Subcutaneous adipose tissue (tissue), 4 donors: Measurements from ENCODE around the gene CTSK. TPM values are rescaled to one million over a fixed set of nuclear protein-coding genes. Genes with fewer than 3 reads are reported as not detected.

ENCODE experiments used
- total RNA-seq, 4 donors: library from RNA; depleted of rRNA; stranded (reverse); fragments of >200 nt; gene quantifications; one replicate each; pipeline ENCODE4 v1.1.0, GENCODE V29; 2016
- TF ChIP-seq, protein P1 (sequence below): fragments of 450-650 bp; IDR thresholded peaks from one replicate; pipeline ENCODE4 v1.5.1; 2016; ENCODE audit warnings: low read depth, mild to moderate bottlenecking, control low read depth, antibody characterized with exemption, moderate library complexity

Gene CTSK
- total RNA-seq, 4 donors from 2014 or later = 77.2 to 290 (median 235) TPM

GRCh38 chr1:150777544-150777943 is 30.5 kb downstream of the CTSK start:
- TF ChIP-seq, protein P1, sequence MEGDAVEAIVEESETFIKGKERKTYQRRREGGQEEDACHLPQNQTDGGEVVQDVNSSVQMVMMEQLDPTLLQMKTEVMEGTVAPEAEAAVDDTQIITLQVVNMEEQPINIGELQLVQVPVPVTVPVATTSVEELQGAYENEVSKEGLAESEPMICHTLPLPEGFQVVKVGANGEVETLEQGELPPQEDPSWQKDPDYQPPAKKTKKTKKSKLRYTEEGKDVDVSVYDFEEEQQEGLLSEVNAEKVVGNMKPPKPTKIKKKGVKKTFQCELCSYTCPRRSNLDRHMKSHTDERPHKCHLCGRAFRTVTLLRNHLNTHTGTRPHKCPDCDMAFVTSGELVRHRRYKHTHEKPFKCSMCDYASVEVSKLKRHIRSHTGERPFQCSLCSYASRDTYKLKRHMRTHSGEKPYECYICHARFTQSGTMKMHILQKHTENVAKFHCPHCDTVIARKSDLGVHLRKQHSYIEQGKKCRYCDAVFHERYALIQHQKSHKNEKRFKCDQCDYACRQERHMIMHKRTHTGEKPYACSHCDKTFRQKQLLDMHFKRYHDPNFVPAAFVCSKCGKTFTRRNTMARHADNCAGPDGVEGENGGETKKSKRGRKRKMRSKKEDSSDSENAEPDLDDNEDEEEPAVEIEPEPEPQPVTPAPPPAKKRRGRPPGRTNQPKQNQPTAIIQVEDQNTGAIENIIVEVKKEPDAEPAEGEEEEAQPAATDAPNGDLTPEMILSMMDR = no peak

- TF ChIP-seq, protein P1 = no peak
Measured at GRCh38 chr1:150775276-150775675, 32.8 kb downstream of the CTSK start.

DNA sequence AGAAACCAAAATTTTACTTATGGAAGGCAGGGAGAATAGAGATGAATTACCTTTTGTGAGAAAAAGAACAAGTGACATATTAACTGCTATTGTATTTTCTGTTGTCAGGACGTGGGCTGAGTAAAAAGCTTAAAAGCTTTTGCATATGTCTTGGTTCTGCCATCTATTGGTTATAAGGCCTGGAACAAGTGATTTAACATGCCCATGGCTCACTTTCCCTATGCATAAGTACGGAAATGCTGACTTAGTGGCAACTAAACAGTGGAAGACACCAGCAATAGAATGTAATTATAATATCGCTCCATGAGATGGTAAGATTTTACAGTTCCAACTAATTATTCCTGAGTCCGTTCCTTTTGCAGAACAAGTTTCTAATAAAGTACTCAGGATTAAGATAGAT is 35.7 kb downstream of the CTSK start:
- TF ChIP-seq, protein P1 = no peak

DNA sequence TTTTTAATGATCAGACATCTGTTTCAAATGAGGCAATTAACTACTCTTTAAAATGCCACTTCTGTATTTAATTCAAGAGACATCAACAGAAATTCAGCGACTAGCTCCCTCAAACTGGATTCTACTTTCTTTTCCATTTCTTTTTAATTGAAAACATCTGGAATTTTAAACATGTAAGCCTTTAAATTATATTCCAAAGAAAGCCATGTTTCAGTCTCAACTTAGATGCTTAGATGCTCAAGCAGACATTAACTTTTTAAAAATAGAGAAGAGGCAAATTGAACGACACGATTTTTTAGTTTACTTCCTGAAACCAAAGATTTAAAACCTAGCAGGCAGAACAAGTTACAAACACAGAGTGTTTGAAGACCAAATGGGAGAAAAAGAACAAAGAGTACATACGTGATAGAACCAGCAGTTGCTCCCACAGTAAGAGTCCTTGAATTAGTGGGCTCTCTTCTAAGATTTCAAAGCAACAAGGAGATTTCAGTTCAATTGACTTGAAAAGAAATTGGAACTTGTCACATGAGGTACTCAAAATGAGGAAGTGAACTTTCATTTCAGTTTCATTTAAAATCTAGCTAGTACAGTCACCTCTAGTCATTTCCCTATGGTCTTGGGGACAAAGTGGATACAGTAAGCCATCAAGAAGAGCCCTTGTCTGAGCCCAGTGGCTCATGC is 42.6 kb downstream of the CTSK start, which contains the start of gene CTSS:
TSS of gene CTSS (minus strand) at position 483 of the 681 bp plus-strand sequence. CDS start 1,015 bp downstream, outside the sequence.
- TF ChIP-seq, protein P1 = no peak

DNA sequence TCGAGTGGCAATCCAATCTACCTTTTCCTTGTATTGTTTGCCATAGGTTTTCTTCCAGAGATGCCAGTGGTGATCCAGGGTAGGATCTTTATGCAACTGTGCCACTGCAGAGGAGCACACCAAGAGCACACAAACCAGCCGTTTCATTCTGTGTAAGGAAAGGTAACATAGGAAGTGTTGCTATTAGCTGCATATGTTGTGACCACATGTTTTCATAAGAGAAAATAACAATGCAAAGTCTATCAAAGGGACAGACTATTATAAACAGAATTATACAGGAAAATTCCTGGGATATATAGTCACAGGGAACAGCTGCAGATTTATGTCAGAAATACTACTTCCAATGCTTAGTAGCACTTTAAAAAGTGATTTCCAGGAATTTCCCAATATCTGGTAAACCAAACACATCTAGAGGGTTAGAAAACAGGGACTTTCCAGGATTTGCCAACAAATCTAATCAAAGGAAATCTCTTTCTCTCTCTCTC is 43.4 kb downstream of the CTSK start:
- TF ChIP-seq, protein P1 = no peak

DNA sequence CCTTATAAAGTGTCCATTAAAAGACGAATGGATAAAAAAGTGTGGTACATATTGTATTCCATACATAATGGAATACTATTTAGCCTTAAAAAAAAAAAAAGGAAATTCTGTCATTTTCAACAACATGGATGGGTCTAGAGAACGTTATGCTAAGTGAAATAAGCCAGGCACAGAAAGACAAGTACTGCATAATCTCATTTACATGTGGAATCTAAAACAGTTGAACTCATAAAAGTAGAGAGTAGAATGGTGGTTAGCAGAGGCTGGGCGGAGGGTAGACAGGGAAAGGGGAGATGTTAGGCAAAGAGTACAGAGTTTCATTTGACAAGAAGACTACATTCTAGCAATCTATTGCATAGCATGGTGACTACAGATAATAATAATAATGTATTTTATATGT is 45.0 kb downstream of the CTSK start:
- TF ChIP-seq, protein P1 = no peak

- TF ChIP-seq, protein P1 = no peak
Measured at GRCh38 chr1:150762552-150762951, 45.5 kb downstream of the CTSK start.
